ENCODE results near the gene SAFB.
"Not testable (repeated sequence)": the region's sequence is repeated elsewhere in the genome, so short reads cannot be mapped to it uniquely, and the experiment has no call there.

SAFB gene

GRCh38 chr19:5603626-5604025 is 19.3 kb upstream of the SAFB start:
- no peak overlapping the region for H3K4me3 ChIP-seq (ENCODE audit: low read length)

GRCh38 chr19:5605362-5605761 is 17.5 kb upstream of the SAFB start:
- Histone ChIP-seq H3K36me3 (ENCODE audit: insufficient read depth, low read length) (peaks cover 72% of the 10 kb centered on the region), H3K9me3 (replicated peaks; ENCODE audit: low read length) (no peaks in the 10 kb centered on the region), H3K27me3 (ENCODE audit: control insufficient read depth, insufficient read depth, low read length) (no peaks in the 10 kb centered on the region)

More at GRCh38 chr19:5603626-5604025, 19.3 kb upstream of the SAFB start:
- Histone ChIP-seq H3K4me2 (ENCODE audit: low read length) (no peak overlapping the region), H3K9ac (ENCODE audit: low read depth, low read length) (no peak overlapping the region), H3K9me3 (replicated peaks; ENCODE audit: low read length) (no peaks in the 10 kb centered on the region), H3K4me1 (ENCODE audit: control insufficient read depth, insufficient read depth, low read length) (peaks cover 7% of the 10 kb centered on the region), H3K27me3 (ENCODE audit: control insufficient read depth, insufficient read depth, low read length) (no peaks in the 10 kb centered on the region), H3K36me3 (ENCODE audit: insufficient read depth, low read length) (peaks cover 78% of the 10 kb centered on the region)

GRCh38 chr19:5607318-5608275 is 15.3 kb upstream of the SAFB start:
- no peak overlapping the region for H3K4me2 ChIP-seq (ENCODE audit: low read length)
- H3K27me3 ChIP-seq (ENCODE audit: control insufficient read depth, insufficient read depth, low read length): no peaks in the 10 kb centered on the region
- no peaks in the 10 kb centered on the region for H3K9me3 ChIP-seq (replicated peaks; ENCODE audit: low read length)
- H3K4me3 ChIP-seq (ENCODE audit: low read length): no peak overlapping the region
- peaks cover 74% of the 10 kb centered on the region for H3K36me3 ChIP-seq (ENCODE audit: insufficient read depth, low read length)
- peaks cover 7% of the 10 kb centered on the region for H3K4me1 ChIP-seq (ENCODE audit: control insufficient read depth, insufficient read depth, low read length)
- no peak overlapping the region for H3K9ac ChIP-seq (ENCODE audit: low read depth, low read length)

More at GRCh38 chr19:5605362-5605761, 17.5 kb upstream of the SAFB start:
- Histone ChIP-seq H3K4me3 (ENCODE audit: low read length) (no peak overlapping the region), H3K4me1 (ENCODE audit: control insufficient read depth, insufficient read depth, low read length) (peaks cover 7% of the 10 kb centered on the region), H3K9ac (ENCODE audit: low read depth, low read length) (no peak overlapping the region), H3K4me2 (ENCODE audit: low read length) (no peak overlapping the region)

- Histone ChIP-seq H3K4me1 (ENCODE audit: control insufficient read depth, insufficient read depth, low read length) (peaks cover 7% of the 10 kb centered on the region), H3K9ac (ENCODE audit: low read depth, low read length) (no peak overlapping the region), H3K4me2 (ENCODE audit: low read length) (no peak overlapping the region), H3K9me3 (replicated peaks; ENCODE audit: low read length) (no peaks in the 10 kb centered on the region), H3K27me3 (ENCODE audit: control insufficient read depth, insufficient read depth, low read length) (no peaks in the 10 kb centered on the region), H3K36me3 (ENCODE audit: insufficient read depth, low read length) (peaks cover 78% of the 10 kb centered on the region), H3K4me3 (ENCODE audit: low read length) (no peak overlapping the region)
These were observed 14.6 kb upstream of the SAFB start for GRCh38 chr19:5608291-5608690.

GRCh38 chr19:5608766-5609165 is 14.1 kb upstream of the SAFB start:
- H3K9ac ChIP-seq (ENCODE audit: low read depth, low read length); H3K27me3 ChIP-seq (ENCODE audit: control insufficient read depth, insufficient read depth, low read length); H3K4me3 ChIP-seq (ENCODE audit: low read length); H3K4me2 ChIP-seq (ENCODE audit: low read length); H3K4me1 ChIP-seq (ENCODE audit: control insufficient read depth, insufficient read depth, low read length); H3K9me3 ChIP-seq (replicated peaks; ENCODE audit: low read length): not testable (repeated sequence)
- H3K36me3 ChIP-seq (ENCODE audit: insufficient read depth, low read length): peaks cover 78% of the 10 kb centered on the region

GRCh38 chr19:5609881-5610448 is 12.9 kb upstream of the SAFB start:
- Histone ChIP-seq H3K4me3 (ENCODE audit: low read length) (no peak overlapping the region), H3K4me2 (ENCODE audit: low read length) (no peak overlapping the region), H3K9ac (ENCODE audit: low read depth, low read length) (no peak overlapping the region), H3K36me3 (ENCODE audit: insufficient read depth, low read length) (peaks cover 78% of the 10 kb centered on the region), H3K4me1 (ENCODE audit: control insufficient read depth, insufficient read depth, low read length) (peaks cover 13% of the 10 kb centered on the region), H3K27me3 (ENCODE audit: control insufficient read depth, insufficient read depth, low read length) (no peaks in the 10 kb centered on the region), H3K9me3 (replicated peaks; ENCODE audit: low read length) (no peaks in the 10 kb centered on the region)

- Histone ChIP-seq H3K9ac (ENCODE audit: low read depth, low read length) (no peak overlapping the region), H3K9me3 (replicated peaks; ENCODE audit: low read length) (no peaks in the 10 kb centered on the region), H3K4me3 (ENCODE audit: low read length) (no peak overlapping the region), H3K4me2 (ENCODE audit: low read length) (no peak overlapping the region), H3K36me3 (ENCODE audit: insufficient read depth, low read length) (peaks cover 77% of the 10 kb centered on the region), H3K4me1 (ENCODE audit: control insufficient read depth, insufficient read depth, low read length) (peaks cover 18% of the 10 kb centered on the region), H3K27me3 (ENCODE audit: control insufficient read depth, insufficient read depth, low read length) (no peaks in the 10 kb centered on the region)
These were observed 9.7 kb upstream of the SAFB start for GRCh38 chr19:5612891-5613865.

- no peaks in the 10 kb centered on the region for H3K9me3 ChIP-seq (replicated peaks; ENCODE audit: low read length)
- H3K4me2 ChIP-seq (ENCODE audit: low read length): no peak overlapping the region
- H3K4me3 ChIP-seq (ENCODE audit: low read length): no peak overlapping the region
- H3K9ac ChIP-seq (ENCODE audit: low read depth, low read length): no peak overlapping the region
- peaks cover 78% of the 10 kb centered on the region for H3K36me3 ChIP-seq (ENCODE audit: insufficient read depth, low read length)
- peaks cover 27% of the 10 kb centered on the region for H3K4me1 ChIP-seq (ENCODE audit: control insufficient read depth, insufficient read depth, low read length)
- H3K27me3 ChIP-seq (ENCODE audit: control insufficient read depth, insufficient read depth, low read length): no peaks in the 10 kb centered on the region
These were observed 7.0 kb upstream of the SAFB start for GRCh38 chr19:5615756-5616327.

- H3K9me3 ChIP-seq (replicated peaks; ENCODE audit: low read length): no peaks in the 10 kb centered on the region
- H3K4me1 ChIP-seq (ENCODE audit: control insufficient read depth, insufficient read depth, low read length): peaks cover 36% of the 10 kb centered on the region
- H3K4me3 ChIP-seq (ENCODE audit: low read length): no peak overlapping the region
- no peaks in the 10 kb centered on the region for H3K27me3 ChIP-seq (ENCODE audit: control insufficient read depth, insufficient read depth, low read length)
- no peak overlapping the region for H3K4me2 ChIP-seq (ENCODE audit: low read length)
- H3K36me3 ChIP-seq (ENCODE audit: insufficient read depth, low read length): peaks cover 76% of the 10 kb centered on the region
- no peak overlapping the region for H3K9ac ChIP-seq (ENCODE audit: low read depth, low read length)
These were observed 5.8 kb upstream of the SAFB start for GRCh38 chr19:5617080-5617479.

GRCh38 chr19:5618591-5618990 is 4.3 kb upstream of the SAFB start:
- Histone ChIP-seq H3K9me3 (replicated peaks; ENCODE audit: low read length) (no peaks in the 10 kb centered on the region), H3K4me3 (ENCODE audit: low read length) (no peak overlapping the region), H3K36me3 (ENCODE audit: insufficient read depth, low read length) (peaks cover 61% of the 10 kb centered on the region), H3K27me3 (ENCODE audit: control insufficient read depth, insufficient read depth, low read length) (no peaks in the 10 kb centered on the region), H3K9ac (ENCODE audit: low read depth, low read length) (no peak overlapping the region), H3K4me2 (ENCODE audit: low read length) (peak overlapping the region; percentile 42), H3K4me1 (ENCODE audit: control insufficient read depth, insufficient read depth, low read length) (peaks cover 36% of the 10 kb centered on the region)

GRCh38 chr19:5619946-5620345 is 2.9 kb upstream of the SAFB start:
- no peaks in the 10 kb centered on the region for H3K27me3 ChIP-seq (ENCODE audit: control insufficient read depth, insufficient read depth, low read length)
- peaks cover 34% of the 10 kb centered on the region for H3K4me1 ChIP-seq (ENCODE audit: control insufficient read depth, insufficient read depth, low read length)
- no peak overlapping the region for H3K9ac ChIP-seq (ENCODE audit: low read depth, low read length)
- H3K4me2 ChIP-seq (ENCODE audit: low read length): no peak overlapping the region
- no peaks in the 10 kb centered on the region for H3K9me3 ChIP-seq (replicated peaks; ENCODE audit: low read length)
- H3K4me3 ChIP-seq (ENCODE audit: low read length): no peak overlapping the region
- peaks cover 51% of the 10 kb centered on the region for H3K36me3 ChIP-seq (ENCODE audit: insufficient read depth, low read length)
